Measurements from ENCODE around the gene BCAM. TPM values are rescaled to one million over a fixed set of nuclear protein-coding genes. Genes with fewer than 3 reads are reported as not detected.
"Not testable (repeated sequence)": the region's sequence is repeated elsewhere in the genome, so short reads cannot be mapped to it uniquely, and the experiment has no call there.

The BCAM gene
- total RNA-seq, 2 experiments from 2014 or later, result not detected

DNA sequence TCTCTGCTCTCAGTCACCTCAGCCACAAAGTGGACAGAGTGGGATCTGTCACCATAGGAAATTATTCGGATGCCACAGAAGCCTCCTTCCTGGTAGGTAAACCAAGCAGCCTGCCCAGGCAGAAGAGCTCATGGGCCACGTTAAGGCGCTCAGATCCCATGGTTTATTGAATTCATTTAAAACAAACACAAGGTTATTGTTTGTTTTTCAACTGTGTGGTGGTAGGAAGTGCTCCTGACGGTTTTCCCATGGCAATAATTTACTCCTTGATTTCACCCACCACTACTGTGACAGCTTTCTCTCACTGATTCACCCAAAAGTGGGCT lies 14.4 kb downstream of the BCAM start:
- Mint-ChIP-seq H3K4me1 (no peaks in the 10 kb centered on the region), H3K36me3 (ENCODE audit: low read depth) (no peaks in the 10 kb centered on the region), H3K4me3 (no peak overlapping the region), H3K27me3 (no peaks in the 10 kb centered on the region), H3K27ac (no peak overlapping the region), H3K9me3 (no peaks in the 10 kb centered on the region)
- no peak for DNase-seq
- ChIA-PET POLR2A (no interaction called here), CTCF (interaction anchor here (0.7 kb wide), 1 partner anchor 10 kb away, joined by 3 read pairs; no protein-coding TSS in a partner anchor)

DNA sequence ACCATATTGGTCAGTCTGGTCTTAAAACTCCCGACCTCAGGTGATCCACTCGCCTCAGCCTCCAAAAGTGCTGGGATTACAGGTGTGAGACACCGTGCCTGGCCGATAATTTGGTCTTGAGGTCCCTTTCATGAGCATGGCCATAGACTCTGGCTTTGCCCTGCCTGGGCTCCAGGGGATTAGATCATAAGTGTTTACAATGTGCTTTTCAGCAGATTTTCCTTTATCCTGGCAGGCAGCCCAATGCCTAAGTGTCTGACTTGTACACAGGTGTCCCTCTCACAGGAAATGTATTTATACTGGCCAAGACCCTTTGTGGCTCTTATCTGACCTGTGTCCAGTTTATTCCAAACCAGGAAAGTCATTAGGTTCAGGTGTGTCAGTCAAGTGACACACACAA lies 15.9 kb downstream of the BCAM start:
- DNase-seq, result no peak
- Mint-ChIP-seq H3K36me3 (ENCODE audit: low read depth) (no peaks in the 10 kb centered on the region), H3K9me3 (no peaks in the 10 kb centered on the region), H3K27ac (no peak overlapping the region), H3K4me3 (no peak overlapping the region), H3K27me3 (no peaks in the 10 kb centered on the region), H3K4me1 (no peaks in the 10 kb centered on the region)
- ChIA-PET CTCF (no interaction called here), POLR2A (no interaction called here)

DNA sequence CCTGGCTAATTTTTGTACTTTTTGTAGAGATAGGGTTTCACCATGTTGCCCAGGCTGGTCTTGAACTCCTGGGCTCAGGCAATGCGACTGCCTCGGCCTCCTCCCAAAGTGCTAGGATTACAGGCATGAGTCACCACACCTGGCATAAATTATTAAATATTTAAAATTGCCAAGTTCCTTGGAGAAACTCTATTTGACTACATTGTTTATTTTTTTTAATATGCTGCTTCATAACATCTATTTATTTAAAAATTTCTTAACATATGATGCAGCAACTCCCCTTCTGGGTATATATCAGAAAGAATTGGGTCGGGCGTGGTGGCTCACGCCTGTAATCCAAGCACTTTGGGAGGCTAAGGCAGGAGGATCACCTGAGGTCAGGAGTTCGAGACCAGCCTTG lies 24.0 kb downstream of the BCAM start:
- H3K27ac Mint-ChIP-seq; CTCF ChIA-PET; POLR2A ChIA-PET; H3K4me1 Mint-ChIP-seq; H3K36me3 Mint-ChIP-seq (ENCODE audit: low read depth); H3K9me3 Mint-ChIP-seq; H3K27me3 Mint-ChIP-seq; H3K4me3 Mint-ChIP-seq; DNase-seq: not testable (repeated sequence)

DNA sequence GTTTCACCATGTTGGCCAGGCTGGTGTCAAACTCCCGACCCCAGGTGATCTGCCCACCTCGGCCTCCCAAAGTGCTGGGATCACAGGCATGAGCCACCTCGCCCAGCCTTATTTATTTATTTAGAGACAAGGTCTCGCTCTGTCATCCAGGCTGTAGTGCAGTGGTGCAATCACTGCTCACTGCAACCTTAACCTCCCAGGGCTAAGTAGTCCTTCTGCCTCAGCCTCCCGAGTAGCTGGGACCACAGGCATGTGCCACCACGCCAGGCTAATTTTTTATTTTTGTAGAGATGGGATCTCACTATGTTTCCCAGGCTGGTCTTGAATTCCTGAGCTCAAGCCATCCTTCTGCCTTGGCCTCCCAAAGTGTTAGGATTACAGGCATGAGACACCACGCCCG lies 25.5 kb downstream of the BCAM start:
- H3K27me3 Mint-ChIP-seq; POLR2A ChIA-PET; H3K27ac Mint-ChIP-seq; H3K4me1 Mint-ChIP-seq; H3K4me3 Mint-ChIP-seq; H3K9me3 Mint-ChIP-seq; H3K36me3 Mint-ChIP-seq (ENCODE audit: low read depth); DNase-seq: not testable (repeated sequence)
- CTCF ChIA-PET, result interaction anchor here (0.6 kb wide), 1 partner anchor 98 kb away, joined by 3 read pairs; no protein-coding TSS in a partner anchor

DNA sequence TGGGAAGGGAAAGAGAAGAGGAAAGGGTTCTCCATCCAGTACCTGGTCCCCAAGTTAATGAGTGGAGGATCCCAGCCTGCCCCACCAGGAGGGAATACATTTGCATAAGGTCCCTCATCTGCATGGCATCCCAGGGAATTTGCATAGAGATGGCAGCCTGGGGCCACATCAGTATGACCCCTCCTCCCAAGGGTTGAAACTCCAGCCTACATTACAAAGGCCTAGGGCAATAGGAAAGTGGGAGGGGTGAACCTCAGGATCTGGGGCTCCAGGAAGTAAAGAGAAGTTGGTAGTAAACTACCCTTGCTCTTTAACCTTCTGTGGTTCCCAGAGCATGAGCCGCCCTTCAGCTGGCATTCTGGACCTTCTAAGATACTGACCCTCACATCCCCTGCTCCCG lies 30.4 kb downstream of the BCAM start:
- Mint-ChIP-seq H3K9me3 (no peaks in the 10 kb centered on the region), H3K4me1 (peaks cover 3% of the 10 kb centered on the region), H3K27ac (no peak overlapping the region), H3K4me3 (no peak overlapping the region), H3K36me3 (ENCODE audit: low read depth) (no peaks in the 10 kb centered on the region), H3K27me3 (peaks cover 5% of the 10 kb centered on the region)
- ChIA-PET POLR2A (no interaction called here), CTCF (no interaction called here)
- DNase-seq, result no peak

DNA sequence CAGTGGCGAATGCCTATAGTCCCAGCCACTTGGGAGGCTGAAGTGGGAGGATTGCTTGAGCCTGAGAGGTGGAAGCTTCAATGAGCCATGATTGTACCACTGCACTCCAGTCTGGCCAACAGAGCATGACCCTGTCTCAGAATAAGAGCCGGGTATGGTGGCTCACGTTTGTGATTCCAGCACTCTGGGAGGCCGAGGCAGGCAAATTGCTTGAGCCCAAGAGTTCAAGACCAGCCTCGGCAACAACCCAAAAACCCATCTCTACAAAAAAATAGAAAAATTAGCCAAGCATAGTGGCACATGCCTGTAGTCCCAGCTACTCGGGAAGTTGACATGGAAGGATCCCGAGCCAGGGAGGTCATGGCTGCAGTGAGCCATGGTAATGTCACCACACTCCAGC lies 31.9 kb downstream of the BCAM start:
- DNase-seq, result no peak
- Mint-ChIP-seq H3K9me3 (no peaks in the 10 kb centered on the region), H3K4me3 (no peak overlapping the region), H3K27me3 (peaks cover 8% of the 10 kb centered on the region), H3K27ac (no peak overlapping the region), H3K36me3 (ENCODE audit: low read depth) (peaks cover 2% of the 10 kb centered on the region), H3K4me1 (peaks cover 13% of the 10 kb centered on the region)
- ChIA-PET CTCF (interaction anchor here (0.6 kb wide), 1 partner anchor 562 kb away, joined by 3 read pairs; no protein-coding TSS in a partner anchor), POLR2A (no interaction called here)

DNA sequence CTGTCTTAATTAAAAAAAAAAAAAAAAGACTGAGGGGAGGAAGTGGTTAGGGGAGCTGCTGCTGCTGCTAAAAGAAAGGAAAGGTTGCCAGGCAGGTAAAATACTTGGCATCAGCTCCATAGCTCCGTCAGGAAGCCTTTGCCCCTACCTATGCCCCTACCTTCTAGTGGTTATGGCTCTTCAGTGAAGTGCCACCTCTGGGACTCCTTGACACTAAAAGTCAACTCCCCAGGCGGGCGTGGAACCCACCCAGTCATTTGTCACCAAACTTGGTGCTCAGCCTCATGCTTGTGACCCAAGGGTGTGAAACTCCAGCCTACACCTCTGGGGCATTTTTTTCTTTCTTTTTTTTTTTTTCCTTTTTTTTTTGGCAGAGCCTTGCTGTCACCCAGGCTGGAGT lies 32.3 kb downstream of the BCAM start:
- no peak for DNase-seq
- ChIA-PET CTCF (interaction anchor here (0.7 kb wide), 2 partner anchors 1672 to 1775 kb away, joined by 3 read pairs; no protein-coding TSS in a partner anchor), POLR2A (no interaction called here)

DNA sequence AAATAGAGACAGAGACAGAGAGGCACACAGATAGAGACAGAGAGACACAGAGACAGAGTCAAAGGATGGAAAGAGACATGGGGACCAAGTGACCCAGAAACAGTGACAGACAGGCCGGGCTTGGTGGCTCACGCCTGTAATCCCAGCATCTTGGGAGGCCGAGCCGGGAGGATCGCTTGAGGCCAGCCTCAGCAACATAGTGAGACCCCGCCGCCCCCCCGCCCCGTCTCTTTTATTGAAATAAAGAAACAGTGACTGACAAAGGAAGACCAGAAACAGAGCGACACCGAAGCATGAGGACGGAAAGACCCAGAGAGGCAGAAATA lies 36.3 kb downstream of the BCAM start:
- DNase-seq, result no peak
- ChIA-PET POLR2A (interaction anchor here (0.7 kb wide), 1 partner anchor 136 kb away, joined by 3 read pairs; no protein-coding TSS in a partner anchor), CTCF (interaction anchor here (0.6 to 1.6 kb wide), 4 partner anchors 9 to 122 kb away, joined by 3 to 9 read pairs (median 6); no protein-coding TSS in a partner anchor)
- peaks cover 2% of the 10 kb centered on the region for H3K36me3 Mint-ChIP-seq (ENCODE audit: low read depth)
- no peaks in the 10 kb centered on the region for H3K9me3 Mint-ChIP-seq
- H3K27ac Mint-ChIP-seq, result peak overlapping the region; percentile 65
- H3K4me3 Mint-ChIP-seq, result peak overlapping the region; percentile 74
- peaks cover 43% of the 10 kb centered on the region for H3K27me3 Mint-ChIP-seq
- H3K4me1 Mint-ChIP-seq, result peaks cover 20% of the 10 kb centered on the region

More for the DNA sequence above, 32.3 kb downstream of the BCAM start:
- peaks cover 11% of the 10 kb centered on the region for H3K27me3 Mint-ChIP-seq
- peaks cover 13% of the 10 kb centered on the region for H3K4me1 Mint-ChIP-seq
- H3K36me3 Mint-ChIP-seq (ENCODE audit: low read depth), result peaks cover 2% of the 10 kb centered on the region
- H3K4me3 Mint-ChIP-seq, result no peak overlapping the region
- no peak overlapping the region for H3K27ac Mint-ChIP-seq
- no peaks in the 10 kb centered on the region for H3K9me3 Mint-ChIP-seq

DNA sequence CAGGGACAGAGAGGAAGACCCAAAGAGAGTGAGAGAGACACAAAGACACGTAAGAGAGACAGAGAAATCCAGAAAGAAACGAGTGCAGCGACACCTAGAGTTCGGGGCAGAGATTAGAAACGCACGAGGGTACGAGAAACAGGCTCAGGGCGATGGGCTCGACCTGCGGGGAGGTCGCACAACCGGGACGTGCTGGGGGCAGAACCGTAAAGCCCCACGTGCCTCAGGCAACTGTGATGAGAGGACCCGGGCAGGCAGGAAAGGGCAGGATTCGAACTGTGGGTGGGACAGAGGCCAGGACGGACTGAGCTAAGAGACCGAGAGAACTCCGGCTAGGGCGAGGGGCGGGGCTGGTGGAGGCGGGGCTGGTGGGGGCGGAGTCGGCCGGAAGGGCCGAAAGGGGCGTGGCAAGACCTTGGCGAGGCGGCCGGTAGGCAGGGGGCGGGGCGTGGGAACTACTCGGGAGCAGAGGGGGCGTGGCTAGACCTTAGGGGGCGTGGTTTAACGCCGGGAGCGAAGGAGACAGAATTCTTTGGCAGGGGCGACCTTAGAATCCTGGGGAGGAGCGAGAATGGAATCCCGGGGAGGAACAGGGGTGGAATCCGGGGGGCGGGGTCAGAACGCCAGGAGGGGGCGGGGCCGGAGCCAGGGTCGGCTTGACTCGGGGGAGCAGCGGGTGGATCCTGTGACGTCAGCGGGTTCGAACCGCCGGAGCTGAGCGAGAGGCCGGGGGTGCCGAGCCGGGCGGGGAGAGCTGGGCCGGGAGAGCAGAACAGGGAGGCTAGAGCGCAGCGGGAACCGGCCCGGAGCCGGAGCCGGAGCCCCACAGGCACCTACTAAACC lies 36.9 kb downstream of the BCAM start, which contains the start of gene NECTIN2:
Gene NECTIN2, plus strand, starts transcription at position 686 of the 843 bp plus-strand sequence. CDS start 229 bp downstream, outside the sequence.
- DNase-seq, result peak; percentile 78
- Mint-ChIP-seq H3K9me3 (no peaks in the 10 kb centered on the region), H3K4me1 (peaks cover 20% of the 10 kb centered on the region), H3K4me3 (peak within 1 kb of the TSS; percentile 74), H3K27me3 (peaks cover 43% of the 10 kb centered on the region), H3K27ac (peak within 1 kb of the TSS; percentile 65), H3K36me3 (ENCODE audit: low read depth) (peaks cover 2% of the 10 kb centered on the region)
- CTCF ChIA-PET, result interaction anchor here (0.5 to 1.6 kb wide), 11 partner anchors 8 to 1375 kb away, joined by 3 to 9 read pairs (median 3); partner anchors contain the start of gene TOMM40
- POLR2A ChIA-PET, result interaction anchor here (0.7 kb wide), 1 partner anchor 137 kb away, joined by 3 read pairs; no protein-coding TSS in a partner anchor

DNA sequence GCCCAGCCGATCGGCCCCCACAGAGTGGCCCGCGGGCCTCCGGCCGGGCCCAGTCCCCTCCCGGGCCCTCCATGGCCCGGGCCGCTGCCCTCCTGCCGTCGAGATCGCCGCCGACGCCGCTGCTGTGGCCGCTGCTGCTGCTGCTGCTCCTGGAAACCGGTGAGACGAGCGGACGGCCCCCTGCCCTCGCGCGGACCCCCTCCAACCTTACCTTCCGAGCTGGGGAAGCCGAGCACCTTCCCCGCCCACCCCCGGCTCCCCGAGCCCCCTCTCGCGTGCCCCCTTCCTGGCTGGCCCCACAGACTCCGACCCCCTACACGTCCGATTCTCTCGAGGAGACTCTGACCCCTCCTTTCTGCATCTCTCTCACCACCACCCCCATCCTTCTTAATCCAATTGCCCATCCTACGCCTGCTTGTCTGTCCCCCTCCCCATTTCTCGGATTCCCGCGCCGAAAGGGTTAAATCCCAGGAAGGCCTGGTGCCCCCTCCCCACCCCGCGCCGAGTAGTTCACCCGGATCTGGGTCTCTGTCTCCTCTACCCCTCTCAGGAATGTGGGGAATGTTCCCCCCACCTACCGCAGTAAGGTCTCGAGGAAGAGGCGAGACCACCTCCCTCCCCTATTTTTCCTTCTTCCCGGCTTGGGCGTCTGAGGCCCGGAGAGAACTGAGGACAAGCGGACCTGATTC lies 37.7 kb downstream of the BCAM start:
- H3K4me3 Mint-ChIP-seq, result peak overlapping the region; percentile 53
- H3K27me3 Mint-ChIP-seq, result peaks cover 43% of the 10 kb centered on the region
- ChIA-PET POLR2A (no interaction called here), CTCF (interaction anchor here (1.2 to 1.6 kb wide), 2 partner anchors 10 to 75 kb away, joined by 4 to 9 read pairs; no protein-coding TSS in a partner anchor)
- DNase-seq, result no peak
- peaks cover 17% of the 10 kb centered on the region for H3K4me1 Mint-ChIP-seq
- peaks cover 2% of the 10 kb centered on the region for H3K36me3 Mint-ChIP-seq (ENCODE audit: low read depth)
- no peak overlapping the region for H3K27ac Mint-ChIP-seq
- H3K9me3 Mint-ChIP-seq, result no peaks in the 10 kb centered on the region

DNA sequence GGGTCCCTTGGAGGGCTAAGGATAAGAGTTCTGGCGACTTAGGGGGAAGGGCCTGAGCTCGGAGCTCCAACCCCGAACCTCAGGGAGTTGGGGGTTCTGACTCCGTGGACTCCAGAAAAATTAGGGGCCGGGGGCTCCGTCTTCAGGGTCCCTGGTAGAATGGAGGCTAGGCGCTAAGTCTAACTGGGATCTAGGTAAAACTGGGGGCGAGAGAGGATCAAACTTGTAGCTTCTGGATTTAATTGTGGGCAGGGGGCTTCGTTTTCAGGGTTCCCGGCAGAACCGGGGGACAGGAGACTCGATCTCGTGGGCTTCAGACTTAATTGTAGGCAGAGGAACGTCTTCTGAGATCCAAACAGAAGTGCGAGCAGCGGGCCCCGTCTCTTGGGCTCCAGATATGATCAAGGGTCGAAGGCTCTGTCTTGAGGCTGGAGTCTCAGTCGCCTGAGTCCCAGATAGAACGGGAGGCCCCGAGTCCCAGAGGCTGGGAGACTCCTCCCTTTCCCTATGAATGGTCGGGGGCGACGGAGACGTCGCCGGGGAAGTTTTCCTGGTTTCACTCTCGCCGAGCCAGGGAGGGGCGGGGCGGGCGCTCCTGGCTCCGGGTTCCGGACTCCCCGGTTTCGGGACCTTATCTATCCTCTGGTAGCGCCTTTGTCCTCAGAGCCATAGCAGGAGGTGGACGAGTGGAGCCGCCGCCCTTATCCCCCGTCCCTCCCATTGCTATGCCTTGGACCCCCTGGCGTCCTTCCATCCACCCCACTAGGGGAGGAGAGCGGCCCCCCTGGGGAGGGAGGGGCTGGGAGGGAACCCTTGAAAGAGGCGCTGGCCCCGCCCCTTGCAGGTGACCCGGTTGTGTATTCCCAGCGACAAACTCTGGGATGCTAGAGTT lies 38.5 kb downstream of the BCAM start:
- ChIA-PET POLR2A (no interaction called here), CTCF (interaction anchor here (1.2 kb wide), 1 partner anchor 76 kb away, joined by 4 read pairs; no protein-coding TSS in a partner anchor)
- Mint-ChIP-seq H3K27ac (peak overlapping the region; percentile 31), H3K27me3 (peaks cover 43% of the 10 kb centered on the region), H3K4me1 (peaks cover 17% of the 10 kb centered on the region), H3K9me3 (no peaks in the 10 kb centered on the region), H3K36me3 (ENCODE audit: low read depth) (peaks cover 2% of the 10 kb centered on the region), H3K4me3 (peak overlapping the region; percentile 53)
- no peak for DNase-seq

DNA sequence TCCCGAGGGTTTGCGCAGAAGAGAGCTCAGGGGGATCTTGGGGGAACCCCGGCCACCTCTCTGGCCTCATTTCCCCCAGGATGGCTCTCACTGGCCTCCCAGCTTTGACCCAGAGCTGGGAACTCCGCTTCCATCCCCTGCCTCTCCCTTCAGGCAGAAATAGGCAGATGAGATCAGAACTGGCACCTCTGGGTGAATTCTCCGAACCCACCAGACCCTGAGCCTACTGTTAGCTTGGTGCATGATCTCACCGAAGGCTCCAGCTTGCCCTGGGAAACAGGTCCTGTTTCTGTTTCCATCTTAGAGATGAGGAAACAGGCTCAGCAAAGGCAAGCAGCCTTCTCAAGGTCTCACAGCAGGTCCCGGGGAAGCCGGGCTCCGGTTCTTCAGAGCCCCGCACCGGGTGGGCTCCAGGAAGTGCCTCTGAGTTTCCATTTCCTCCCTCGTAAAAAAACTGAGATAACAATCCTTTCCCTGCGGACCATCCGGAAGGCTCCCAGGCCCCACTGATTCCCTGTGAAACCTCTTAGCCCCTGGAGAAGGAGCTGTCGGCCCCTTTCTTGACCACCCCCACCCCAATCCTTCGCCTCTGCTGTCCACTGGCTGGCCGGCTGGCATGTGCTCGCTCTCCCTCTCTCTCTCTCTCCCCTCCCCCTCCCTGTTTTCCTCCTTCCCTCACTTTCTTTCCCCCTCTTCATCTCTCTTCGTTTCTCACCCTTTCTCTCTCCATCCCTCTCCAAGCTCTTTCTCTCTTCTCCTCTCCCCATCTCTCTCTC lies 39.3 kb downstream of the BCAM start:
- Mint-ChIP-seq H3K4me3 (no peak overlapping the region), H3K4me1 (peaks cover 17% of the 10 kb centered on the region), H3K36me3 (ENCODE audit: low read depth) (peaks cover 2% of the 10 kb centered on the region), H3K27me3 (peaks cover 45% of the 10 kb centered on the region), H3K27ac (no peak overlapping the region), H3K9me3 (no peaks in the 10 kb centered on the region)
- POLR2A ChIA-PET, result no interaction called here
- no peak for DNase-seq
- CTCF ChIA-PET, result interaction anchor here (1.0 to 1.1 kb wide), 2 partner anchors 36 to 64 kb away, joined by 3 to 4 read pairs; no protein-coding TSS in a partner anchor
